ENCODE results near the gene MEIKIN. TPM values are rescaled to one million over a fixed set of nuclear protein-coding genes. Genes with fewer than 3 reads are reported as not detected.

MEIKIN gene
- total RNA-seq, 1 experiment from 2014 or later = not detected

DNA sequence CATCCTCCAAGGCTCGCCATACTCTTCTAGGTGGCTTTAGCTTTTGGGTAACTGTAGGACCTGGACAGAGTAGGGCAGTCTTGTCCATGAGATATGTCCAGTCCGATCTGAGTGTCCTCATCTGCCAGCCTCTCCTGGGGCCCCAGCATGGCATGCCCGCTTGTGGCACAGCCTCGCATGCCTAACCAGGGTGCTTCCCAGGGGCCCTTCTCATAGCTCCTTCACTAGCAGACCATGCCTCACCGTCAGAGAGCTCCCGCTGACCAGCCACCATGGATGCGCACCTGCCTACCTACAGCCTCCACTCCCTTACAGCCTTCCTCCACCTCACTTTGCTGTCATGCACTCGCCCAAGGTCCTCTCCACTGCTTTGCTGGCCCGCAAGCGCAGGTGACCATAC is 88.1 kb downstream of the MEIKIN start:
- H3K4me1 ChIP-seq (ENCODE audit: control insufficient read depth, insufficient read depth, low read length) = no peaks in the 10 kb centered on the region
- ATAC-seq (no peak), DNase-seq (ENCODE audit: low read depth, low spot score) (no peak)
- no TSS peak for BruUV-seq (replicated peaks)
- in situ Hi-C loops (cut with HindIII; ENCODE audit: low pct_unique_long_range_greater_than_20kb, low sequenced_read_pairs) = no loop called here
- H3K36me3 ChIP-seq (ENCODE audit: control insufficient read depth, insufficient read depth, low read length) = no peaks in the 10 kb centered on the region
- H3K27me3 ChIP-seq (ENCODE audit: control insufficient read depth, insufficient read depth, low read length) = peaks cover 3% of the 10 kb centered on the region; the same call in 1 of the 2 replicates
- ChIA-PET POLR2A (no interaction called here), CTCF (no interaction called here)
- no peaks in the 10 kb centered on the region for H3K9me3 ChIP-seq (ENCODE audit: control insufficient read depth, insufficient read depth, low read depth, low read length)
- intact Hi-C loops (cut with micrococcal nuclease; ENCODE audit: unreplicated experiment) = no loop called here
- no peak overlapping the region for H3K27ac ChIP-seq (ENCODE audit: low read length)
- no peak overlapping the region for H3K4me3 ChIP-seq (ENCODE audit: low read depth in 2 of 2, low read length in 2 of 2)
- TF ChIP-seq SIN3A (IDR thresholded peaks at IDR 0.05; ENCODE audit: borderline replicate concordance, insufficient read depth, low read depth, low read length) = no peak
- TF ChIP-seq, protein P1, sequence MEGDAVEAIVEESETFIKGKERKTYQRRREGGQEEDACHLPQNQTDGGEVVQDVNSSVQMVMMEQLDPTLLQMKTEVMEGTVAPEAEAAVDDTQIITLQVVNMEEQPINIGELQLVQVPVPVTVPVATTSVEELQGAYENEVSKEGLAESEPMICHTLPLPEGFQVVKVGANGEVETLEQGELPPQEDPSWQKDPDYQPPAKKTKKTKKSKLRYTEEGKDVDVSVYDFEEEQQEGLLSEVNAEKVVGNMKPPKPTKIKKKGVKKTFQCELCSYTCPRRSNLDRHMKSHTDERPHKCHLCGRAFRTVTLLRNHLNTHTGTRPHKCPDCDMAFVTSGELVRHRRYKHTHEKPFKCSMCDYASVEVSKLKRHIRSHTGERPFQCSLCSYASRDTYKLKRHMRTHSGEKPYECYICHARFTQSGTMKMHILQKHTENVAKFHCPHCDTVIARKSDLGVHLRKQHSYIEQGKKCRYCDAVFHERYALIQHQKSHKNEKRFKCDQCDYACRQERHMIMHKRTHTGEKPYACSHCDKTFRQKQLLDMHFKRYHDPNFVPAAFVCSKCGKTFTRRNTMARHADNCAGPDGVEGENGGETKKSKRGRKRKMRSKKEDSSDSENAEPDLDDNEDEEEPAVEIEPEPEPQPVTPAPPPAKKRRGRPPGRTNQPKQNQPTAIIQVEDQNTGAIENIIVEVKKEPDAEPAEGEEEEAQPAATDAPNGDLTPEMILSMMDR (IDR thresholded peaks at IDR 0.05) = no peak
- TF ChIP-seq, protein P2, sequence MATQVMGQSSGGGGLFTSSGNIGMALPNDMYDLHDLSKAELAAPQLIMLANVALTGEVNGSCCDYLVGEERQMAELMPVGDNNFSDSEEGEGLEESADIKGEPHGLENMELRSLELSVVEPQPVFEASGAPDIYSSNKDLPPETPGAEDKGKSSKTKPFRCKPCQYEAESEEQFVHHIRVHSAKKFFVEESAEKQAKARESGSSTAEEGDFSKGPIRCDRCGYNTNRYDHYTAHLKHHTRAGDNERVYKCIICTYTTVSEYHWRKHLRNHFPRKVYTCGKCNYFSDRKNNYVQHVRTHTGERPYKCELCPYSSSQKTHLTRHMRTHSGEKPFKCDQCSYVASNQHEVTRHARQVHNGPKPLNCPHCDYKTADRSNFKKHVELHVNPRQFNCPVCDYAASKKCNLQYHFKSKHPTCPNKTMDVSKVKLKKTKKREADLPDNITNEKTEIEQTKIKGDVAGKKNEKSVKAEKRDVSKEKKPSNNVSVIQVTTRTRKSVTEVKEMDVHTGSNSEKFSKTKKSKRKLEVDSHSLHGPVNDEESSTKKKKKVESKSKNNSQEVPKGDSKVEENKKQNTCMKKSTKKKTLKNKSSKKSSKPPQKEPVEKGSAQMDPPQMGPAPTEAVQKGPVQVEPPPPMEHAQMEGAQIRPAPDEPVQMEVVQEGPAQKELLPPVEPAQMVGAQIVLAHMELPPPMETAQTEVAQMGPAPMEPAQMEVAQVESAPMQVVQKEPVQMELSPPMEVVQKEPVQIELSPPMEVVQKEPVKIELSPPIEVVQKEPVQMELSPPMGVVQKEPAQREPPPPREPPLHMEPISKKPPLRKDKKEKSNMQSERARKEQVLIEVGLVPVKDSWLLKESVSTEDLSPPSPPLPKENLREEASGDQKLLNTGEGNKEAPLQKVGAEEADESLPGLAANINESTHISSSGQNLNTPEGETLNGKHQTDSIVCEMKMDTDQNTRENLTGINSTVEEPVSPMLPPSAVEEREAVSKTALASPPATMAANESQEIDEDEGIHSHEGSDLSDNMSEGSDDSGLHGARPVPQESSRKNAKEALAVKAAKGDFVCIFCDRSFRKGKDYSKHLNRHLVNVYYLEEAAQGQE (IDR thresholded peaks at IDR 0.05; ENCODE audit: insufficient read depth in 1 of 2, low read depth in 2 of 2, low read length in 1 of 2) = no peak
- TF ChIP-seq POLR2AphosphoS5 (IDR thresholded peaks at IDR 0.05; ENCODE audit: low read depth, low read length) = no peak
- TF ChIP-seq TCF7L2 (IDR thresholded peaks at IDR 0.05; ENCODE audit: low read depth, low read length) = no peak

DNA sequence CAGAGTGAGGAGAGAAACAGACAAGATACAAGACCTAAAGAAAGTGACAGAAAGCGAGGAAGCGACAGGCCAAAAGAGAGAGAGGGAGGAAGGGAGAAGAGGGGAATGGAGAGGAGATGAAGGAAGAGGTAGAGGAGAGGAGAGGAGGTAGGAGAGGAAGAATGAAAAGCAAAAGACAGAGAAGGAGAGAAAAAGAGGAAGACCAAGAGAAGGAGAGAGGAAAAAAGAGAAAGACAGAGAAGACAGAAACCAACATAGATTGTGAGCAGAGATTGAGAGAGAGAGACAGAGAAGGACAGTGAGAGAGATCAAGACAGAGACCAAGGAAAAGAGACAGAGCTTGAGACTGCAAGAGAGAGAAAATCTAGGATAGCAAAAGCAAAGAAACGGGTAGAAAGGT is 90.0 kb downstream of the MEIKIN start:
- Histone ChIP-seq H3K4me1 (ENCODE audit: control insufficient read depth, insufficient read depth, low read length) (no peaks in the 10 kb centered on the region), H3K36me3 (ENCODE audit: control insufficient read depth, insufficient read depth, low read length) (no peaks in the 10 kb centered on the region), H3K9me3 (ENCODE audit: control insufficient read depth, insufficient read depth, low read depth, low read length) (no peaks in the 10 kb centered on the region), H3K4me3 (ENCODE audit: low read depth in 2 of 2, low read length in 2 of 2) (no peak overlapping the region), H3K27ac (ENCODE audit: low read length) (no peak overlapping the region), H3K27me3 (ENCODE audit: control insufficient read depth, insufficient read depth, low read length) (peaks cover 3% of the 10 kb centered on the region; the same call in 1 of the 2 replicates)
- intact Hi-C loops (cut with micrococcal nuclease; ENCODE audit: unreplicated experiment) (no loop called here), in situ Hi-C loops (cut with HindIII; ENCODE audit: low pct_unique_long_range_greater_than_20kb, low sequenced_read_pairs) (no loop called here)
- TF ChIP-seq SIN3A (IDR thresholded peaks at IDR 0.05; ENCODE audit: borderline replicate concordance, insufficient read depth, low read depth, low read length) = no peak
- TF ChIP-seq, protein P1 (IDR thresholded peaks at IDR 0.05) = no peak
- POLR2A ChIA-PET = no interaction called here
- no peak for ATAC-seq
- CTCF ChIA-PET = no interaction called here
- DNase-seq (ENCODE audit: low read depth, low spot score) = no peak
- no TSS peak for BruUV-seq (replicated peaks)

All from Panc1 (cell line).